ENCODE measurements around the gene RYR2.
"Not testable (repeated sequence)": the region's sequence is repeated elsewhere in the genome, so short reads cannot be mapped to it uniquely, and the experiment has no call there.

The RYR2 gene

GRCh38 chr1:237141502-237141901 lies 99.5 kb downstream of the RYR2 start:
- no peak for DNase-seq (ENCODE audit: low read depth in 3 of 3, low spot score in 1 of 3)

GRCh38 chr1:237145379-237146135 lies 103.6 kb downstream of the RYR2 start:
- DNase-seq (ENCODE audit: low read depth in 3 of 3, low spot score in 1 of 3): no peak

GRCh38 chr1:237146241-237146640 lies 104.3 kb downstream of the RYR2 start:
- DNase-seq (ENCODE audit: low read depth in 3 of 3, low spot score in 1 of 3): no peak

GRCh38 chr1:237149857-237150256 lies 107.9 kb downstream of the RYR2 start:
- DNase-seq (ENCODE audit: low read depth in 3 of 3, low spot score in 1 of 3): no peak

GRCh38 chr1:237151979-237152378 lies 110.0 kb downstream of the RYR2 start:
- not testable (repeated sequence) for DNase-seq (ENCODE audit: low read depth in 3 of 3, low spot score in 1 of 3)

GRCh38 chr1:237152506-237153335 lies 110.7 kb downstream of the RYR2 start:
- no peak for DNase-seq (ENCODE audit: low read depth in 3 of 3, low spot score in 1 of 3)

- DNase-seq (ENCODE audit: low read depth in 3 of 3, low spot score in 1 of 3): no peak
Measured at GRCh38 chr1:237154157-237154556, 112.2 kb downstream of the RYR2 start.

GRCh38 chr1:237164406-237165352 lies 122.7 kb downstream of the RYR2 start:
- DNase-seq (ENCODE audit: low read depth in 3 of 3, low spot score in 1 of 3): no peak

GRCh38 chr1:237166086-237166485 lies 124.1 kb downstream of the RYR2 start:
- no peak for DNase-seq (ENCODE audit: low read depth in 3 of 3, low spot score in 1 of 3)

- DNase-seq (ENCODE audit: low read depth in 3 of 3, low spot score in 1 of 3): no peak
Measured at GRCh38 chr1:237166593-237167101, 124.7 kb downstream of the RYR2 start.

GRCh38 chr1:237170149-237170548 lies 128.2 kb downstream of the RYR2 start:
- no peak for DNase-seq (ENCODE audit: low read depth in 3 of 3, low spot score in 1 of 3)

- DNase-seq (ENCODE audit: low read depth in 3 of 3, low spot score in 1 of 3): no peak
Measured at GRCh38 chr1:237171454-237172117, 129.6 kb downstream of the RYR2 start.

- no peak for DNase-seq (ENCODE audit: low read depth in 3 of 3, low spot score in 1 of 3)
Measured at GRCh38 chr1:237172118-237172485, 130.1 kb downstream of the RYR2 start.

GRCh38 chr1:237179503-237179902 lies 137.5 kb downstream of the RYR2 start:
- no peak for DNase-seq (ENCODE audit: low read depth in 3 of 3, low spot score in 1 of 3)

GRCh38 chr1:237180256-237180655 lies 138.3 kb downstream of the RYR2 start:
- DNase-seq (ENCODE audit: low read depth in 3 of 3, low spot score in 1 of 3): no peak

- no peak for DNase-seq (ENCODE audit: low read depth in 3 of 3, low spot score in 1 of 3)
Measured at GRCh38 chr1:237181743-237182317, 139.8 kb downstream of the RYR2 start.

GRCh38 chr1:237183963-237184540 lies 142.1 kb downstream of the RYR2 start:
- no peak for DNase-seq (ENCODE audit: low read depth in 3 of 3, low spot score in 1 of 3)

- DNase-seq (ENCODE audit: low read depth in 3 of 3, low spot score in 1 of 3): no peak
Measured at GRCh38 chr1:237186675-237187074, 144.7 kb downstream of the RYR2 start.

GRCh38 chr1:237187842-237188241 lies 145.9 kb downstream of the RYR2 start:
- no peak for DNase-seq (ENCODE audit: low read depth in 3 of 3, low spot score in 1 of 3)

- no peak for DNase-seq (ENCODE audit: low read depth in 3 of 3, low spot score in 1 of 3)
Measured at GRCh38 chr1:237191403-237191802, 149.4 kb downstream of the RYR2 start.

Measured in stimulated activated CD4-positive, alpha-beta T cell treated with anti-CD3 and anti-CD28 coated beads, TNF-alpha, amount 100 ng/mL, for 1 hour (primary cell).